Peyer's patch (tissue), 4 donors: Measurements from ENCODE around the gene COL16A1.

Source experiments
- POLR2A ChIP-seq, 2 donors: fragments of 450-650 bp; IDR thresholded peaks; one replicate each; pipeline ENCODE4 v1.5.1; 2017; ENCODE audit warnings: antibody characterized with exemption in 2 of 2, mild to moderate bottlenecking in 2 of 2, moderate library complexity in 2 of 2
- TF ChIP-seq, protein P1 (sequence below), 6 experiments: fragments of 450-650 bp in 4 of 6; fragments of 200-600 bp in 2 of 6; sonication (generic) in 1 of 6; IDR thresholded peaks; one replicate each; pipeline ENCODE4 v1.5.1; 2017 to 2019; ENCODE audit warnings: antibody characterized with exemption in 6 of 6, mild to moderate bottlenecking in 3 of 6, moderate library complexity in 1 of 6

DNA sequence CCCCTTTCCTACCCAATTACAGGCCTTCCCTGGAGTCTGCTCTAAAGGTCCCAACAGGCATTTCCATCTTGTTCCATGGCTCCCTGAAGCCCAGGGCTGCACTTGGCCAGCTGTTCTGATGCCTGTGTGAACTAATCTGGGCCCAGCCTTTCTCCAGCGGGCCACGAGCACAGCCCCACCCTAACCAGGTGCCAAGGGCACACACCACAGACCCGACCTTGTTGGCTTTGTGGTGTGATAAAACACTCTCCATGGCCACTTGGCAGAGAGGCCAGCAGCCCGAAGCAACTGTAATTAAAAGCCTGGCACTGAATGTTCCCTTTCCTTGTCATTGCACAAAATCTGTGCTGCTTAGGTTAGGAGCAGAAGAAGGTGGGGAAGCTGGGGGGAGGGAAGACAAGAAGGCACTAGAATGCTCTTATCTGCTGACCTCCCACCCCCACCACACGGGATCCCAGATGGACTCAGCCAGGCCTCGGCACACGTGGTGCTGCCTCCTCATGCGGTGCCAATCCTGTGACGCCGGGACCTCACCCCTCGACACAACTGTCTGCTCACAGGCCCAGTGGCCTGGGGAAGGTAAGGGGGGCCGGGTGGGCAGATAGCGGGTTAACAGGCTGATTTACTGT is 76.4 kb downstream of the COL16A1 start:
- TF ChIP-seq, protein P1, sequence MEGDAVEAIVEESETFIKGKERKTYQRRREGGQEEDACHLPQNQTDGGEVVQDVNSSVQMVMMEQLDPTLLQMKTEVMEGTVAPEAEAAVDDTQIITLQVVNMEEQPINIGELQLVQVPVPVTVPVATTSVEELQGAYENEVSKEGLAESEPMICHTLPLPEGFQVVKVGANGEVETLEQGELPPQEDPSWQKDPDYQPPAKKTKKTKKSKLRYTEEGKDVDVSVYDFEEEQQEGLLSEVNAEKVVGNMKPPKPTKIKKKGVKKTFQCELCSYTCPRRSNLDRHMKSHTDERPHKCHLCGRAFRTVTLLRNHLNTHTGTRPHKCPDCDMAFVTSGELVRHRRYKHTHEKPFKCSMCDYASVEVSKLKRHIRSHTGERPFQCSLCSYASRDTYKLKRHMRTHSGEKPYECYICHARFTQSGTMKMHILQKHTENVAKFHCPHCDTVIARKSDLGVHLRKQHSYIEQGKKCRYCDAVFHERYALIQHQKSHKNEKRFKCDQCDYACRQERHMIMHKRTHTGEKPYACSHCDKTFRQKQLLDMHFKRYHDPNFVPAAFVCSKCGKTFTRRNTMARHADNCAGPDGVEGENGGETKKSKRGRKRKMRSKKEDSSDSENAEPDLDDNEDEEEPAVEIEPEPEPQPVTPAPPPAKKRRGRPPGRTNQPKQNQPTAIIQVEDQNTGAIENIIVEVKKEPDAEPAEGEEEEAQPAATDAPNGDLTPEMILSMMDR (IDR thresholded peaks at IDR 0.05) = no peak
- TF ChIP-seq POLR2A (IDR thresholded peaks at IDR 0.05) = no peak
